IMR-90 (cell line): ENCODE data around the gene ZSCAN32. TPM values are rescaled to one million over a fixed set of nuclear protein-coding genes. Genes with fewer than 3 reads are reported as not detected.

Source experiments
- ATAC-seq: fragments of 200-7000 bp; cut with Tn5 transposase; 2 replicates; pipeline ENCODE4 v1.9.1; 2020; ENCODE audit warnings: low read depth, mild to moderate bottlenecking, moderate library complexity
- BruUV-seq: library from RNA; stranded (reverse); fragments of 400-500 nt; replicated peaks from 2 replicates; lab custom pipeline; 2021; lab: Mats Ljungman, UMichigan
- CTCF ChIA-PET: fragments of 300-600 bp; formaldehyde crosslinking; extraction: SDS; loops from one replicate; lab custom pipeline; 2021; ENCODE audit warnings: antibody characterized with exemption; lab: Yijun Ruan, JAX
- POLR2A ChIA-PET: fragments of 300-600 bp; sonication (Branson Sonifier 250); formaldehyde crosslinking; loops from one replicate; lab custom pipeline; 2022; ENCODE audit warnings: antibody characterized with exemption; ENCODE audit not compliant: unreplicated experiment; lab: Charles Lee
- DNase-seq: peaks from one replicate; pipeline ENCODE4 v3.0.0; 2013
- H2AFZ ChIP-seq: replicated peaks from 2 replicates; pipeline ENCODE3; 2013; ENCODE audit warnings: low read length, mild to moderate bottlenecking; ENCODE audit not compliant: poor library complexity
- H2AK5ac ChIP-seq: 2 replicates; pipeline ENCODE4 v1.6.1; 2013; ENCODE audit warnings: low read depth, low read length, inconsistent platforms
- H2AK9ac ChIP-seq: replicated peaks from 2 replicates; pipeline ENCODE3; 2013; ENCODE audit warnings: mild to moderate bottlenecking, low read depth, low read length, moderate library complexity; ENCODE audit not compliant: poor library complexity
- H2BK120ac ChIP-seq: 2 replicates; pipeline ENCODE4 v1.6.1; 2013; ENCODE audit warnings: low read depth, low read length, inconsistent platforms
- H2BK15ac ChIP-seq: 3 replicates; pipeline ENCODE4 v1.6.1; 2013; ENCODE audit warnings: low read depth, low read length, inconsistent platforms
- H2BK20ac ChIP-seq: 2 replicates; pipeline ENCODE4 v1.6.1; 2013; ENCODE audit warnings: low read depth, mild to moderate bottlenecking, inconsistent platforms, low read length, moderate library complexity
- H2BK5ac ChIP-seq: 2 replicates; pipeline ENCODE4 v1.6.1; 2013; ENCODE audit warnings: mild to moderate bottlenecking, low read depth, low read length, inconsistent platforms; ENCODE audit not compliant: poor library complexity, severe bottlenecking
- H3K14ac ChIP-seq: replicated peaks from 2 replicates; pipeline ENCODE4 v1.6.1; 2013; ENCODE audit warnings: low read depth, low read length, inconsistent platforms
- H3K18ac ChIP-seq: 2 replicates; pipeline ENCODE4 v1.6.1; 2013; ENCODE audit warnings: low read depth, low read length, control low read depth
- H3K23ac ChIP-seq: 2 replicates; pipeline ENCODE4 v1.6.1; 2013; ENCODE audit warnings: low read depth, low read length, inconsistent platforms
- H3K27ac ChIP-seq: 2 replicates; pipeline ENCODE4 v1.5.1; 2013; ENCODE audit warnings: mild to moderate bottlenecking, control low read depth, low read length; ENCODE audit not compliant: insufficient read depth
- H3K27me3 ChIP-seq: 2 replicates; pipeline ENCODE4 v1.6.1; 2013; ENCODE audit warnings: low read length; ENCODE audit not compliant: control insufficient read depth, insufficient read depth
- H3K36me3 ChIP-seq: 2 replicates; pipeline ENCODE4 v1.6.1; 2013; ENCODE audit warnings: low read length, mixed read lengths; ENCODE audit not compliant: control insufficient read depth, insufficient read depth
- H3K4ac ChIP-seq: 2 replicates; pipeline ENCODE4 v1.6.1; 2013; ENCODE audit warnings: low read depth, low read length, inconsistent platforms
- H3K4me1 ChIP-seq: 2 replicates; pipeline ENCODE4 v1.6.1; 2013; ENCODE audit warnings: low read length, mixed read lengths; ENCODE audit not compliant: control insufficient read depth, insufficient read depth
- H3K4me2 ChIP-seq: 2 replicates; pipeline ENCODE4 v1.6.1; 2013; ENCODE audit warnings: low read depth, mild to moderate bottlenecking, control low read depth, low read length, moderate library complexity
- H3K4me3 ChIP-seq: 2 replicates; pipeline ENCODE4 v1.5.1; 2013; ENCODE audit warnings: low read depth, mild to moderate bottlenecking, control low read depth, low read length, moderate library complexity; ENCODE audit not compliant: insufficient read depth
- H3K56ac ChIP-seq: 2 replicates; pipeline ENCODE4 v1.6.1; 2013; ENCODE audit warnings: low read length, inconsistent platforms; ENCODE audit not compliant: insufficient read depth; ENCODE audit errors: extremely low read depth
- H3K79me1 ChIP-seq, 2 experiments: 2 replicates each; pipeline ENCODE4 v1.6.1; 2013; ENCODE audit warnings: low read length in 2 of 2, inconsistent platforms in 1 of 2, low read depth in 1 of 2
- H3K9ac ChIP-seq: 2 replicates; pipeline ENCODE4 v1.6.1; 2013; ENCODE audit warnings: low read depth, low read length, control low read depth
- H3K9me1 ChIP-seq: 2 replicates; pipeline ENCODE4 v1.6.1; 2013; ENCODE audit warnings: low read length, inconsistent platforms; ENCODE audit not compliant: insufficient read depth
- H3K9me3 ChIP-seq: 2 replicates; pipeline ENCODE4 v1.6.1; 2013; ENCODE audit warnings: low read length; ENCODE audit not compliant: control insufficient read depth, insufficient read depth
- H4K20me1 ChIP-seq: 2 replicates; pipeline ENCODE4 v1.6.1; 2013; ENCODE audit warnings: low read length, inconsistent platforms; ENCODE audit not compliant: insufficient read depth
- H4K5ac ChIP-seq: 2 replicates; pipeline ENCODE4 v1.6.1; 2013; ENCODE audit warnings: mild to moderate bottlenecking, low read depth, low read length, control low read depth
- H4K8ac ChIP-seq, 2 experiments: 2 replicates each; pipeline ENCODE4 v1.6.1; 2013; ENCODE audit warnings: low read depth in 2 of 2, low read length in 2 of 2, control low read depth in 1 of 2, inconsistent platforms in 1 of 2
- H4K91ac ChIP-seq: 2 replicates; pipeline ENCODE4 v1.6.1; 2013; ENCODE audit warnings: low read depth, low read length, inconsistent platforms; ENCODE audit not compliant: insufficient read depth
- BHLHE40 ChIP-seq: fragments of 150-350 bp; IDR thresholded peaks from 2 replicates; pipeline ENCODE4 v1.6.1; 2016; ENCODE audit warnings: mild to moderate bottlenecking, low read depth, low read length
- CEBPB ChIP-seq: IDR thresholded peaks from 2 replicates; pipeline ENCODE4 v1.6.1; 2012; ENCODE audit warnings: low read depth, low read length, improper control_type of control experiment
- CHD1 ChIP-seq: IDR thresholded peaks from 2 replicates; pipeline ENCODE4 v1.6.1; 2012; ENCODE audit warnings: low read depth, low read length, improper control_type of control experiment
- FOS ChIP-seq: fragments of 150-350 bp; IDR thresholded peaks from 2 replicates; pipeline ENCODE4 v1.6.1; 2016; ENCODE audit warnings: low read depth, low read length
- MAFK ChIP-seq: IDR thresholded peaks from 2 replicates; pipeline ENCODE4 v1.6.1; 2012; ENCODE audit warnings: low read depth, low read length, improper control_type of control experiment
- MAZ ChIP-seq: IDR thresholded peaks from 2 replicates; pipeline ENCODE4 v1.6.1; 2012; ENCODE audit warnings: low read depth, mild to moderate bottlenecking, low read length, improper control_type of control experiment, moderate library complexity, borderline replicate concordance
- MXI1 ChIP-seq: IDR thresholded peaks from 2 replicates; pipeline ENCODE4 v1.6.1; 2012; ENCODE audit warnings: low read depth, mild to moderate bottlenecking, low read length, moderate library complexity, borderline replicate concordance
- NFE2L2 ChIP-seq: fragments of 150-350 bp; IDR thresholded peaks from 2 replicates; pipeline ENCODE4 v1.6.1; 2016; ENCODE audit warnings: low read depth, mild to moderate bottlenecking, low read length
- POLR2A ChIP-seq: IDR thresholded peaks from 2 replicates; pipeline ENCODE4 v1.6.1; 2012; ENCODE audit warnings: mild to moderate bottlenecking, low read depth, low read length
- RAD21 ChIP-seq: IDR thresholded peaks from 2 replicates; pipeline ENCODE4 v1.6.1; 2012; ENCODE audit warnings: low read length, improper control_type of control experiment
- RCOR1 ChIP-seq: IDR thresholded peaks from 2 replicates; pipeline ENCODE4 v1.6.1; 2012; ENCODE audit warnings: mild to moderate bottlenecking, low read length, improper control_type of control experiment; ENCODE audit not compliant: insufficient replicate concordance
- RFX5 ChIP-seq: IDR thresholded peaks from 2 replicates; pipeline ENCODE4 v1.8.0; 2012; ENCODE audit warnings: low read depth, mild to moderate bottlenecking, low read length, moderate library complexity
- SMC3 ChIP-seq: fragments of 150-350 bp; IDR thresholded peaks from 2 replicates; pipeline ENCODE4 v1.6.1; 2016; ENCODE audit warnings: low read depth, mild to moderate bottlenecking, antibody characterized with exemption, low read length, moderate library complexity
- WGBS, 2 experiments: methylation state at CpG; one replicate each; pipeline versions ENCODE4 v1.1.5 to v1.1.7; 2013; ENCODE audit warnings: missing lambda C conversion rate in 2 of 2; ENCODE audit not compliant: insufficient read length in 1 of 2; ENCODE audit errors: extremely low coverage in 2 of 2; 5-methylcytosine and 5-hydroxymethylcytosine counted together
- dilution Hi-C: fragments of 300-500 bp; cut with HindIII; formaldehyde crosslinking; loops from one replicate; pipeline ENCODE4 v1.14.3; 2018; ENCODE audit warnings: low sequenced_read_pairs; ENCODE audit not compliant: unreplicated experiment
- in situ Hi-C: fragments of 300-500 bp; cut with MboI; formaldehyde crosslinking; loops from 3 replicates; pipeline ENCODE4 v1.14.3; 2019; ENCODE audit warnings: low sequenced_read_pairs, inconsistent platforms, mixed read lengths
- intact Hi-C: fragments of 100-400 bp; cut with micrococcal nuclease; formaldehyde crosslinking; loops from 2 replicates; pipeline ENCODE4 v1.10.0; 2022
- polyA plus RNA-seq, 3 experiments: library from polyadenylated mRNA; depleted of rRNA; stranded (reverse); fragments of >200 nt; gene quantifications; 2 replicates each; pipeline ENCODE4 v1.2.3, GENCODE V29; 2012; ENCODE audit warnings: low replicate concordance in 1 of 3
- total RNA-seq: library from RNA; depleted of rRNA; stranded (reverse); fragments of >200 nt; gene quantifications from 2 replicates; pipeline ENCODE4 v1.2.3, GENCODE V29; 2012
- TF ChIP-seq, protein P1 (sequence below): fragments of 150-350 bp; IDR thresholded peaks from 2 replicates; pipeline ENCODE4 v1.6.1; 2017; ENCODE audit warnings: mild to moderate bottlenecking, antibody characterized with exemption, low read length, low read depth
- TF ChIP-seq, protein P2 (sequence below): fragments of 150-350 bp; IDR thresholded peaks from 2 replicates; pipeline ENCODE4 v1.6.1; 2016; ENCODE audit warnings: low read depth, mild to moderate bottlenecking, low read length, moderate library complexity, borderline replicate concordance
- TF ChIP-seq, protein P3 (sequence below): conservative IDR thresholded peaks from 2 replicates; pipeline ENCODE4 v1.5.1; 2012; ENCODE audit warnings: mild to moderate bottlenecking, low read depth, low read length, improper control_type of control experiment

Gene ZSCAN32
- total and polyA plus RNA-seq, 2 of the 4 experiments (the other 2 are of a cell fraction), result 13.0 to 16.5 TPM

DNA sequence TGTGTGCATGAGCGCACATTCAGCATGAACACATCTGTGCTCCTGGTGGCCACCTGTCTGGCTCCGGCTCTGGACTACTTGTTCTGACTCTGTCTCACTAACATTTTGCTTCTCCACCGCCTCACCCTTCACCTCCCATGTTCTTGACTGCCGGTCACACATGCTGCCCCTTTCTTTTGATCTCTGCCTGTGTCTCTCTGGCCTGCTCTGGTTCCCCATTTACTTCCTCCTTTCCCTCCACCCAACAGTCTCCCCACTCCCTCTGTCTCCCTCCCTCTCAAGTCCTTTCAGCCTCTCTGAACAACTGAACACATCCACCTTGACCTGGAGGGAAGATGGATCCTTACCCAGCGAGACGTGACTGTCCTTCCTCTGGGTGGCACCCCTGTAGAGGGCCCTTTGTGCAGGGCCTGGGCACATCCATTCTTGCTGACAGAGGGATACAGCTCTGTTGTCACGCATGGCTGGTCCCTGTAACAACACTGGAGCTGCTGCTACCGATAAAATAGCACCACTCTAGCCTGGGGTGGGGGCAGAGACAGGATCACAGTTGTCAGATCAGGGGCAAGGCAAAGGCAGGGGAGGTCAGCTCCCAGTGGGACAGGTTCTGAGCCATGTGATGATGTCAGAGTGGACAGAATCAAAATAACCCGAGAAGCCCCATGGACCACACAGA, 11.0 kb downstream of the ZSCAN32 start:
- no peak overlapping the region for H3K23ac ChIP-seq
- H3K36me3 ChIP-seq, result peaks cover 55% of the 10 kb centered on the region
- ChIA-PET POLR2A (no interaction called here), CTCF (no interaction called here)
- no peak for ATAC-seq
- H4K20me1 ChIP-seq, result no peaks in the 10 kb centered on the region
- no peaks in the 10 kb centered on the region for H3K4me1 ChIP-seq
- H2AK5ac ChIP-seq, result no peak overlapping the region
- no peak overlapping the region for H3K18ac ChIP-seq
- H2AK9ac ChIP-seq, result no peak overlapping the region
- H2BK5ac ChIP-seq, result no peak overlapping the region
- no peak overlapping the region for H3K9ac ChIP-seq
- H3K4me2 ChIP-seq, result no peak overlapping the region
- H3K27ac ChIP-seq, result no peak overlapping the region
- no peak overlapping the region for H2BK15ac ChIP-seq
- WGBS, 2 experiments, result 91% methylated on average over 3 of the region's 9 CpGs; no CpG with 5 or more reads in 1 of the 2 experiments
- in situ Hi-C loops (no loop called here), dilution Hi-C loops (no loop called here), intact Hi-C loops (no loop called here)
- H3K9me1 ChIP-seq, result no peaks in the 10 kb centered on the region
- H4K91ac ChIP-seq, result no peak overlapping the region
- no peak overlapping the region for H4K5ac ChIP-seq
- no peak overlapping the region for H3K56ac ChIP-seq
- DNase-seq, result no peak
- H3K9me3 ChIP-seq, result peaks cover 53% of the 10 kb centered on the region
- TF ChIP-seq NFE2L2 (no peak), MXI1 (no peak), BHLHE40 (no peak), RAD21 (no peak), RFX5 (no peak), RCOR1 (no peak), POLR2A (no peak), SMC3 (no peak), CHD1 (no peak), MAFK (no peak), MAZ (no peak), FOS (no peak), CEBPB (no peak)
- TF ChIP-seq, protein P1, sequence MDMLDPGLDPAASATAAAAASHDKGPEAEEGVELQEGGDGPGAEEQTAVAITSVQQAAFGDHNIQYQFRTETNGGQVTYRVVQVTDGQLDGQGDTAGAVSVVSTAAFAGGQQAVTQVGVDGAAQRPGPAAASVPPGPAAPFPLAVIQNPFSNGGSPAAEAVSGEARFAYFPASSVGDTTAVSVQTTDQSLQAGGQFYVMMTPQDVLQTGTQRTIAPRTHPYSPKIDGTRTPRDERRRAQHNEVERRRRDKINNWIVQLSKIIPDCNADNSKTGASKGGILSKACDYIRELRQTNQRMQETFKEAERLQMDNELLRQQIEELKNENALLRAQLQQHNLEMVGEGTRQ, result no peak
- TF ChIP-seq, protein P2, sequence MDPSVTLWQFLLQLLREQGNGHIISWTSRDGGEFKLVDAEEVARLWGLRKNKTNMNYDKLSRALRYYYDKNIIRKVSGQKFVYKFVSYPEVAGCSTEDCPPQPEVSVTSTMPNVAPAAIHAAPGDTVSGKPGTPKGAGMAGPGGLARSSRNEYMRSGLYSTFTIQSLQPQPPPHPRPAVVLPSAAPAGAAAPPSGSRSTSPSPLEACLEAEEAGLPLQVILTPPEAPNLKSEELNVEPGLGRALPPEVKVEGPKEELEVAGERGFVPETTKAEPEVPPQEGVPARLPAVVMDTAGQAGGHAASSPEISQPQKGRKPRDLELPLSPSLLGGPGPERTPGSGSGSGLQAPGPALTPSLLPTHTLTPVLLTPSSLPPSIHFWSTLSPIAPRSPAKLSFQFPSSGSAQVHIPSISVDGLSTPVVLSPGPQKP, result no peak
- TF ChIP-seq, protein P3, sequence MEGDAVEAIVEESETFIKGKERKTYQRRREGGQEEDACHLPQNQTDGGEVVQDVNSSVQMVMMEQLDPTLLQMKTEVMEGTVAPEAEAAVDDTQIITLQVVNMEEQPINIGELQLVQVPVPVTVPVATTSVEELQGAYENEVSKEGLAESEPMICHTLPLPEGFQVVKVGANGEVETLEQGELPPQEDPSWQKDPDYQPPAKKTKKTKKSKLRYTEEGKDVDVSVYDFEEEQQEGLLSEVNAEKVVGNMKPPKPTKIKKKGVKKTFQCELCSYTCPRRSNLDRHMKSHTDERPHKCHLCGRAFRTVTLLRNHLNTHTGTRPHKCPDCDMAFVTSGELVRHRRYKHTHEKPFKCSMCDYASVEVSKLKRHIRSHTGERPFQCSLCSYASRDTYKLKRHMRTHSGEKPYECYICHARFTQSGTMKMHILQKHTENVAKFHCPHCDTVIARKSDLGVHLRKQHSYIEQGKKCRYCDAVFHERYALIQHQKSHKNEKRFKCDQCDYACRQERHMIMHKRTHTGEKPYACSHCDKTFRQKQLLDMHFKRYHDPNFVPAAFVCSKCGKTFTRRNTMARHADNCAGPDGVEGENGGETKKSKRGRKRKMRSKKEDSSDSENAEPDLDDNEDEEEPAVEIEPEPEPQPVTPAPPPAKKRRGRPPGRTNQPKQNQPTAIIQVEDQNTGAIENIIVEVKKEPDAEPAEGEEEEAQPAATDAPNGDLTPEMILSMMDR, result no peak
- H4K8ac ChIP-seq, result no peak overlapping the region
- H3K4me3 ChIP-seq, result no peak overlapping the region
- H2BK20ac ChIP-seq, result no peak overlapping the region
- no peak overlapping the region for H3K4ac ChIP-seq
- no peak overlapping the region for H2AFZ ChIP-seq
- no peaks in the 10 kb centered on the region for H3K27me3 ChIP-seq
- peaks cover 26 to 31% of the 10 kb centered on the region in 2 experiments for H3K79me1 ChIP-seq
- H3K14ac ChIP-seq, result no peak overlapping the region
- no peak overlapping the region for H2BK120ac ChIP-seq
- no TSS peak for BruUV-seq
